Measurements from ENCODE around the gene CABP1.
A peak's percentile ranks its signal among the peaks of the same experiment; 100 is the strongest.

CABP1 gene

DNA sequence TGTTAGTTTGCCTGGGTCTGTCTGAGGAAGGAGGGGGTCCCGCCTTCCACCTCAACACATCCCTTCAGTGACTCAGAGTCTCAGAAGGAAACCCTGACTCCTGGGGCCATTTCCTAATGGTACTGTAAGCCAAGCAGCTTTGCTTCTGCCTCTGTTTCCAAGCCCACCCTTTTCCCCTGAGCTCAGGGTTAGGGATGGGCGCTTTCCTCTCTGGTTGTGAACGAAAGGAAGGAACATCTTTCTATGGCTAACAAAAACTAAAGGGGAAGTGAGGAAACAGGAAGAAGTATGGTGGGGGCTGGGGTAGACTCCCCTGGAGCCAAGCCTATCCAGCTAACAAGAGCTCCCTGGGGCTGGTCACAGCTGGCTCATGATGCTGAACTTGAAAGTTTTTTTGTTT lies 58.2 kb downstream of the CABP1 start:
- no peak for DNase-seq

GRCh38 chr12:120699553-120699952 lies 59.1 kb downstream of the CABP1 start:
- no peak for DNase-seq

- DNase-seq, result no peak
These were observed 60.5 kb downstream of the CABP1 start for GRCh38 chr12:120700886-120701285.

DNA sequence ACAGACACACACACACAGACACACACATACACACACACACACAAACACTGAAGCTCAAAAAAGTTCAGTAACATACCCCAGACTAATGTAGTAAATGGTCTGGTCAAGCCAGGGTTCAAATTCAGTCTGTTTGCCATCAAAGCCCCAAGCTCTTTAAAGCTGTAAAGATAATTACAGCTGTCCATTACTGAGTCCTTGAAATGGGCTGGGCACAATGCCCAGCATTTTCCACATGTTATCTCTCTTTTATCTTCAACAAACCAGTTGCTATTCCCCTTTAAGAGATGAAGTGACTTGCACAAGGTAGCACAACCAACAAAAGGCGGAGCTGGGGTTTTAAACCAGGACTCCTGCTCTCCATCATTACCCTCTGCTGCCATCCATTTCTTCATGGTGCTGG lies 62.2 kb downstream of the CABP1 start:
- DNase-seq, result no peak

DNA sequence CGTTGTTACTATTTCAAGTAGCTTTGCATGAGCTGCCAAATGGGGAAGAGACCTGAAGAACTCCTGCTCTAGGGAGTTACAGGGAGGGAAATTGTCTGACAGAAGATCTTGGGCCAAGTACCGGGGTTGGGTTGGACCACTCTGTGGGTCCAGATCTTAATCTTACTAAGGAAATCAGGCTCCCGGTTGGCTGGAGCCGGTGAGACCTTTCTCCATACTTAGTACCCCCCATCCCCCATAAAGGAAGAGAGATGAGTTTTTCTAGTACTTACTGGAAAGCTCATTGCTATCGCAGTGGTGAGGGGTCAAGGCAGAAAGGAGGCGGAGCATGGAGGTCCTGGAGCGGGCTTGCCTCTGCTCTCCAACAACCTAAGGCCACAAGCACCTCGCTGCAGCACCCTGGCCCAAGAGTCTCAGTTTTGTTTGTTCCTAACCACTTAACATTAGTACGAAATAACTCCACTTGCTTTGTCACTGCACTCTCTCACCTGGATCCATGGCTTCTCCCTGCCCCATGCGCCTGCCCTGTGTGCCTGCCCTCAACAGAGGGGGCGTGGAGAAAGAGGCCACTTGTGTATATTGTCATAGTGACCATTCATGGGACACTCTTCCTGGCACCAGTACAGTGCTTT lies 63.0 kb downstream of the CABP1 start:
- DNase-seq, result no peak

DNA sequence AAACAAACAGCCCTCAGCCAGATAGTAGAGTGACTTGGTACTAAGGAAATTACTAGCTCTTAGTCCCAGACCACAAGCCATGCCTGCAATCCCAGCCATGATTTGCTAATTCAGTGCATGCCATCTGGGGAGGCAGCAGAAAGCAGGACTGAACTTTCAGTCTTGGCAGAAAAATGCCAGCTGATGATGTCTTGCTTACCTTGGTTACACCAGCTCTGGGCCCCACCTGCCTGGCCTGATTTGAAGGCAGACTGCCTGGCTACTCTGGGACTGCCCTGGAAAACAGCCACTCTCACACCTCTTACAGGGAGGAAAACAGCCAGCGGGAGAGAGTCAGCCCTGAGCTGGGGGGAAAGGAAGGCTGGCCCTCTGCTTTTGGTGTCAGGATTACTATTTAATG lies 65.2 kb downstream of the CABP1 start:
- no peak for DNase-seq

DNA sequence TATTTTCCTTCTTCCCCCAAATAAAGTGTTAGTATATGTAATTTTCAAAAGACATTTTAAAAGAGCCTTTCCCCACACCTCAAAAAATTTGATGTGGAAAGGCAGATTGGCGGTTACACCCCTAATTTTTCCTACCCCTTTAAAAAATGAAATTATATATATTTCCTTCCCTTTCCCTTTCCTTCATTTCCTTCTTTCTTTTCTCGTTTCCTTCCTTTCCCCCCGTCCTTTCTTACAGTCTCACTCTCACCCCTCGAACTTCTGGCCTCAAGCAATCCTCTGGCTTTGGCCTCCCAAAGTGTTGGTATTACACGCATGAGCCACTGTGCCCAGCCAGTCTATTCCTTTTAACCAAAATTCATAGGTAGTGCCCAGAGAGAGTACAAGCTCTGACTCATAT lies 65.6 kb downstream of the CABP1 start:
- DNase-seq, result no peak

- DNase-seq, result no peak
These were observed 68.2 kb downstream of the CABP1 start for GRCh38 chr12:120708651-120709050.

GRCh38 chr12:120710031-120710804 lies 69.8 kb downstream of the CABP1 start, which contains the start of gene UNC119B:
Gene UNC119B (plus strand): TSS chr12:120710458. CDS start chr12:120710475, 17 bp downstream.
- peak; percentile 70 for DNase-seq

- DNase-seq, result peak; percentile 17
These were observed 70.4 kb downstream of the CABP1 start for GRCh38 chr12:120710805-120711296.

DNA sequence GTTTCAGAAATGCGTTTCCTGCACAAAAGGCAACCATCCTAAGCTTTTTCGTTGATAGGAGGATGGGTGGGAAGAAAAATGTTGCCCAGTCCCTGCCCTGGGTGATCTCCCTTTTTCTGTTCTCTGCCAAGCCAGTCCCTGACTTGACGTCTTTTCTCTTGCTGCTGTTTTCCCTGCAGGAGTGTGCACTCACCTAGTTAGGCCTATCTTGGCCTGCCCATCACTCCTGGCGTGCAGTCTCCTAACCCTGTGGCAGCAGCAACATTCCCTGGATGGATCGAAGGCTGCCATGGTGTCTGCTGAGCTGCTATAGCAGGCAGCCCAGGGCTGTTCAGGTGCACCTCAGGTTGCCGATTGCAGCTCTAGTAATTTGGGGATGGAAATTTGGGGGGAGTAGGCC lies 71.0 kb downstream of the CABP1 start:
- DNase-seq, result no peak

GRCh38 chr12:120712610-120713009 lies 72.2 kb downstream of the CABP1 start:
- no peak for DNase-seq

DNA sequence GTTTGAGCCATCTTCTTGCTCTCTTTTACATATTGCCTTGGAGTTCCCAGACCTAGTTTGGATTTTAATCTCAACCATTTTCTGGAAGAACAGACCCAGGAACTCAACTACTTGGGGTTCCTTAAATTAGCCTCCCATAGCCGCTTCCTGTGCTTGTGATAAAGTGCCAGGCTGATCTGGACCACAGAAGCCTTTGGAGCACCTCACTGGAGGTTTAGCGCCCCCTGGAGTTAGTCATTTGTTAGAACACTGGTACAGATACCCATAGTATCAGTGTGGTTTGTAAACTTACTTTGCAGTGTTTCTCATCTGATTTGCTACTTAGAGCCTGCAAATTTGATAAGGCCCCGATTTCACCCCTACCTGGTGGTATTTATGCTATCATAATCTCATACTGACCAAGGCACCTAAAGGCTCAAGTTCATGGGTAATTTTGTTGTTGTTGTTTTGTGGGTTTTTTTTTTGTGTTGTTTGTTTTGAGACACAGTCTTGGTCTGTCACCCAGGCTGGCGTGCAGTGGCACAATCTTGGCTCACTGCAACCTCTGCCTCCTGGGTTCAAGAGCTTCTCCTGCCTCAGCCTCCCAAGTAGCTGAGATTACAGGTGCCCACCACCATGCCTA lies 73.5 kb downstream of the CABP1 start:
- peak; percentile 77 for DNase-seq
